Measurements from ENCODE around the gene ACYP2.

DNA sequence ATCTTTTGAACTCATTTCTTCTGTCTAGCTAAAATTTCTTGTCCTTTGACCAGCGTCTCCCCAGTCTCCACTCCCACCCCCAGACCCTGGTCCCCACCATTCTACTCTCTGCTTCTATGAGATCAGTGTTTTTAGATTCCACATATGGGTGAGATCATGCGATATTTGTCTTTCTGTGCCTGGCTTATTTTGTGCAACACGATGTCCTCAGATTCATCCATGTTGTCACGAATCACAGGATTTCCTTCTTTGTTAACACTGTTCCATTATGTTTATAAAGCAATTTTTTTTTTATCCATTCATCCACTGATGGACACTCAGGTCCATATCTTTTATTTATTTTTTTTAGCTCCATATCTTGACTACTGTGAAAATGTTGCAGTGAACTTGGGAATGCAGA, 16.0 kb upstream of the ACYP2 start:
- no peak for TF ChIP-seq EZH2 (IDR thresholded peaks at IDR 0.05; ENCODE audit: borderline replicate concordance, insufficient read depth, low read depth, low read length, poor library complexity, severe bottlenecking)
- TF ChIP-seq, protein P1, sequence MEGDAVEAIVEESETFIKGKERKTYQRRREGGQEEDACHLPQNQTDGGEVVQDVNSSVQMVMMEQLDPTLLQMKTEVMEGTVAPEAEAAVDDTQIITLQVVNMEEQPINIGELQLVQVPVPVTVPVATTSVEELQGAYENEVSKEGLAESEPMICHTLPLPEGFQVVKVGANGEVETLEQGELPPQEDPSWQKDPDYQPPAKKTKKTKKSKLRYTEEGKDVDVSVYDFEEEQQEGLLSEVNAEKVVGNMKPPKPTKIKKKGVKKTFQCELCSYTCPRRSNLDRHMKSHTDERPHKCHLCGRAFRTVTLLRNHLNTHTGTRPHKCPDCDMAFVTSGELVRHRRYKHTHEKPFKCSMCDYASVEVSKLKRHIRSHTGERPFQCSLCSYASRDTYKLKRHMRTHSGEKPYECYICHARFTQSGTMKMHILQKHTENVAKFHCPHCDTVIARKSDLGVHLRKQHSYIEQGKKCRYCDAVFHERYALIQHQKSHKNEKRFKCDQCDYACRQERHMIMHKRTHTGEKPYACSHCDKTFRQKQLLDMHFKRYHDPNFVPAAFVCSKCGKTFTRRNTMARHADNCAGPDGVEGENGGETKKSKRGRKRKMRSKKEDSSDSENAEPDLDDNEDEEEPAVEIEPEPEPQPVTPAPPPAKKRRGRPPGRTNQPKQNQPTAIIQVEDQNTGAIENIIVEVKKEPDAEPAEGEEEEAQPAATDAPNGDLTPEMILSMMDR (IDR thresholded peaks at IDR 0.05) = no peak
